H1 (cell line): Measurements from ENCODE around the gene BEST1.

Experiments
- EP300 ChIP-seq, 2 experiments: IDR thresholded peaks; 1 replicate in 1 of 2; 2 replicates in 1 of 2; pipeline ENCODE4 v1.6.1; 2011 to 2012; ENCODE audit warnings: low read depth in 2 of 2, low read length in 2 of 2, mild to moderate bottlenecking in 2 of 2, borderline replicate concordance in 1 of 2, inconsistent platforms in 1 of 2, moderate library complexity in 1 of 2
- YY1 ChIP-seq: IDR thresholded peaks from 2 replicates; pipeline ENCODE4 v1.6.1; 2011; ENCODE audit warnings: low read depth, mild to moderate bottlenecking, low read length
- TF ChIP-seq, protein P1 (sequence below), 3 experiments: IDR thresholded peaks; 1 replicate in 2 of 3; 2 replicates in 1 of 3; pipeline versions ENCODE4 v1.5.1 to v1.6.1; 2011; ENCODE audit warnings: low read length in 3 of 3, mild to moderate bottlenecking in 3 of 3, inconsistent platforms in 2 of 3, low read depth in 1 of 3, moderate library complexity in 1 of 3; ENCODE audit not compliant: insufficient read depth in 1 of 3; ENCODE audit errors: control extremely low read depth in 1 of 3

DNA sequence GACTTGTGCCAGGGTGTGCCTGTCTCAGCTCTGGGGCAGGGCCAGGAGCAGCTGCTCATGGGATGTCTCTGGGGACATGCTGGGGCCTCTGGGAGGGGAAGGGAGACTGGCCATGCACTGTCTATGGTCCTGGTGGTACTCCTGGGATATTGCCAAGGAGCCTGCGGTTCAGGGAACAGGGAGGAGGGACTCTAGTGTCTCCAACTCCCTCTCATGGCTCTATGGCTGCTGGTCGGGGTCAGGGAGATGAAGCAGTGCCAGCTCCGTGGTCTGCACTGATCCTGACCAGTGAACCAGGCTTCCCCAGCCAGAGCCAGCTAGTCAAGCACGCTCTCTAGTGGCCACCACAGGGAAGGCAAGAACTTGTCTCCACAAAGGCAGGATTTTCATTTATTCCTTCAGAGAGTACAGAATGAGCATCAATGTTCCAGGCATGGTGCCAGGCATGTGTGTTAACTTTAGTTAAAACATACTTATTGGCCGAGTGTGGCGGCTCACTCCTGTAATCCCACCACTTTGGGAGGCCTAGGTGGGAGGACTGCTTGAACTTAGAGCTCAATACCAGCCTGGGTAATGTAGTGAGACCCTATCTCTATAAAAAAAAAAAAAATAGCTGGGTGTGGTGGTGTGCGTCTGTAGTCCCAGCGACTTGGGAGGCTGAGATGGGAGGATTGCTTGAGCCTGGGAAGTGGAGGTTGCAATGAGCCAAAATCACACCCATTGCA, 2.5 kb upstream of the BEST1 start:
- TF ChIP-seq, protein P1, sequence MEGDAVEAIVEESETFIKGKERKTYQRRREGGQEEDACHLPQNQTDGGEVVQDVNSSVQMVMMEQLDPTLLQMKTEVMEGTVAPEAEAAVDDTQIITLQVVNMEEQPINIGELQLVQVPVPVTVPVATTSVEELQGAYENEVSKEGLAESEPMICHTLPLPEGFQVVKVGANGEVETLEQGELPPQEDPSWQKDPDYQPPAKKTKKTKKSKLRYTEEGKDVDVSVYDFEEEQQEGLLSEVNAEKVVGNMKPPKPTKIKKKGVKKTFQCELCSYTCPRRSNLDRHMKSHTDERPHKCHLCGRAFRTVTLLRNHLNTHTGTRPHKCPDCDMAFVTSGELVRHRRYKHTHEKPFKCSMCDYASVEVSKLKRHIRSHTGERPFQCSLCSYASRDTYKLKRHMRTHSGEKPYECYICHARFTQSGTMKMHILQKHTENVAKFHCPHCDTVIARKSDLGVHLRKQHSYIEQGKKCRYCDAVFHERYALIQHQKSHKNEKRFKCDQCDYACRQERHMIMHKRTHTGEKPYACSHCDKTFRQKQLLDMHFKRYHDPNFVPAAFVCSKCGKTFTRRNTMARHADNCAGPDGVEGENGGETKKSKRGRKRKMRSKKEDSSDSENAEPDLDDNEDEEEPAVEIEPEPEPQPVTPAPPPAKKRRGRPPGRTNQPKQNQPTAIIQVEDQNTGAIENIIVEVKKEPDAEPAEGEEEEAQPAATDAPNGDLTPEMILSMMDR (IDR thresholded peaks at IDR 0.05; ENCODE audit: control extremely low read depth in 1 of 3, insufficient read depth in 1 of 3, low read depth in 1 of 3, low read length in 3 of 3): peak; percentile 89 to 99 (median 98)
- TF ChIP-seq EP300 (IDR thresholded peaks at IDR 0.05; ENCODE audit: borderline replicate concordance in 1 of 2, low read depth in 2 of 2, low read length in 2 of 2): no peak
- TF ChIP-seq YY1: peak; percentile 60; the same call in 1 of the 2 replicates
